ENCODE results near the gene CNIH3. TPM values are rescaled to one million over a fixed set of nuclear protein-coding genes. Genes with fewer than 3 reads are reported as not detected.

Gene CNIH3
- polyA plus RNA-seq, 4 donors: 9.6 to 11.2 (median 10.2) TPM

Other genes with a start within 250 kb of the CNIH3 start
- 100 to 1,000 TPM in 1 of 4 donors, 10 to 100 TPM in 3; 86.2 to 105 (median 95.8) TPM for gene WDR26, start 181.5 kb upstream of the CNIH3 start, polyA plus RNA-seq (ENCODE audit: insufficient read length in 4 of 4)